BLaER1 treated with 17β-estradiol and CSF1 and Interleukin-3, amounts not matched to agents 10 nM and 100 nM (cell line): Measurements from ENCODE around the gene FOXA2.
A peak's percentile ranks its signal among the peaks of the same experiment; 100 is the strongest.

Experiments
- H3K27ac ChIP-seq, 11 experiments: shearing (Covaris generic); formaldehyde crosslinking; 2 replicates each; pipeline ENCODE4 v1.8.1; 2022
- H3K27me3 ChIP-seq, 11 experiments: shearing (Covaris generic); formaldehyde crosslinking; 2 replicates each; pipeline ENCODE4 v1.8.1; 2022
- H3K36me3 ChIP-seq, 11 experiments: shearing (Covaris generic); formaldehyde crosslinking; 2 replicates each; pipeline ENCODE4 v1.8.1; 2022
- H3K4me1 ChIP-seq, 10 experiments: shearing (Covaris generic); formaldehyde crosslinking; 2 replicates each; pipeline ENCODE4 v1.8.1; 2022
- H3K4me2 ChIP-seq, 11 experiments: shearing (Covaris generic); formaldehyde crosslinking; 2 replicates each; pipeline ENCODE4 v1.8.1; 2022
- H3K4me3 ChIP-seq, 10 experiments: shearing (Covaris generic); formaldehyde crosslinking; 2 replicates each; pipeline ENCODE4 v1.8.1; 2022
- H3K9ac ChIP-seq, 11 experiments: shearing (Covaris generic); formaldehyde crosslinking; 2 replicates each; pipeline ENCODE4 v1.8.1; 2022
- H3K9me3 ChIP-seq, 11 experiments: shearing (Covaris generic); formaldehyde crosslinking; replicated peaks in 1 of 11; 2 replicates each; pipeline ENCODE4 v1.8.1; 2022
- H4K20me1 ChIP-seq, 11 experiments: shearing (Covaris generic); formaldehyde crosslinking; 2 replicates each; pipeline ENCODE4 v1.8.1; 2022
- Cebpa-rat ChIP-seq, 11 experiments: shearing (Covaris generic); IDR thresholded peaks; 2 replicates each; pipeline ENCODE4 v1.8.1; 2022

Gene FOXA2

DNA sequence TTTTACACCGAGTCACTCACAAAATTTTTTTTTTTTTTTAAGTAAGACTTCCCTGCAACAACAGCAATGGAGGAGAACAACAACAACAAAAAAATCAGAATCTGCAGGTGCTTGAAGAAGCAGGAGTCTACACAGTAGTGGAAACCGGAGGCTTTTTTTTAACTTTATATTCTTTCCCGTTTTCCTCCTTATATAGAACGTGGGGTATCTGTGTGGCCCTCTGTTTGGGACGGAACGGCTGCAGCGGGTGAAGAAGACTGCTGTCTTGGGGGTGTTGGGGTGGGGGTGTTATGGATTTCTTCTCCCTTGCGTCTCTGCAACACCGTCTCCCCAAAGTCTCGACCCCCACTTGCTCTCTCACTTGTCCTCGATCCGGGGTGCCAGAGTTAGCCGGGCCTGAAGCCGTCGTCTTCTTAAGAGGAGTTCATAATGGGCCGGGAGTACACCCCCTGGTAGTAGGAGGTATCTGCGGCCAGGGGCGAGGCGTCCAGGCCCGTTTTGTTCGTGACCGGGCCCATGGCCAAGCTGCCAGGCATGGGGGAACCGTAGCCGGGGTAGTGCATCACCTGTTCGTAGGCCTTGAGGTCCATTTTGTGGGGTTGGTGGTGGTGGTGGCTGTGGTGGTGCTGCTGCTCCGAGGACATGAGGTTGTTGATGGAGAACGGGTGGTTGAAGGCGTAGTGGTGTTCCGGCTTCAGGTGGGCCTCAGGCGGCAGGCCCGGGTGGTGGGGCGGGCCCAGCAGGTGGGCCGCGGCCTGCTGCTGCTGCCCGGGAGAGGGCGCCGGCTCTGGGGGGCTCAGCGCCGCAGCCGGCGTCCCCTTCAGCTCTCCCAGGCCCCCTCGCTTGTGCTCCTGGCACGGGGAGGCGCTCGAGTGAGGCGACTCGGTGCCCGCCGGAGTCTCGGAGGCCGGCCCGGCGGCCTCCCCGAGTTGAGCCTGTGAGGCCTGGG, 2.7 kb downstream of the FOXA2 start:
- peaks cover 3 to 14% (median 6%) of the 10 kb centered on the region in 10 experiments; a peak in 11 of 20 replicates for H3K4me1 ChIP-seq
- no peak overlapping the region for H3K27ac ChIP-seq
- H3K4me3 ChIP-seq: peak overlapping the region in 6 of 10 experiments; percentile 7 to 65 (median 50); a peak in 6 of 20 replicates
- peaks cover 0 to 19% (median 0%) of the 10 kb centered on the region in 11 experiments; a peak in 4 of 22 replicates for H3K36me3 ChIP-seq
- H4K20me1 ChIP-seq: peaks cover 0 to 5% (median 0%) of the 10 kb centered on the region in 11 experiments; a peak in 2 of 22 replicates
- H3K9me3 ChIP-seq: peaks cover 71 to 89% (median 86%) of the 10 kb centered on the region in 11 experiments
- H3K27me3 ChIP-seq: peaks cover 99 to 100% (median 100%) of the 10 kb centered on the region in 11 experiments
- H3K4me2 ChIP-seq: no peak overlapping the region
- TF ChIP-seq Cebpa-rat (IDR thresholded peaks at IDR 0.05): no peak
- no peak overlapping the region for H3K9ac ChIP-seq

GRCh38 chr20:22579711-22580697, 4.4 kb downstream of the FOXA2 start:
- H3K4me3 ChIP-seq: no peak overlapping the region
- no peak overlapping the region for H3K27ac ChIP-seq
- H3K4me2 ChIP-seq: no peak overlapping the region
- H3K27me3 ChIP-seq: peaks cover 88 to 97% (median 92%) of the 10 kb centered on the region in 11 experiments
- peaks cover 0 to 19% (median 0%) of the 10 kb centered on the region in 11 experiments; a peak in 4 of 22 replicates for H3K36me3 ChIP-seq
- peaks cover 57 to 79% (median 74%) of the 10 kb centered on the region in 11 experiments for H3K9me3 ChIP-seq
- peaks cover 0 to 5% (median 0%) of the 10 kb centered on the region in 11 experiments; a peak in 2 of 22 replicates for H4K20me1 ChIP-seq
- peaks cover 18 to 31% (median 21%) of the 10 kb centered on the region in 10 experiments for H3K4me1 ChIP-seq
- TF ChIP-seq Cebpa-rat (IDR thresholded peaks at IDR 0.05): no peak
- H3K9ac ChIP-seq: no peak overlapping the region

DNA sequence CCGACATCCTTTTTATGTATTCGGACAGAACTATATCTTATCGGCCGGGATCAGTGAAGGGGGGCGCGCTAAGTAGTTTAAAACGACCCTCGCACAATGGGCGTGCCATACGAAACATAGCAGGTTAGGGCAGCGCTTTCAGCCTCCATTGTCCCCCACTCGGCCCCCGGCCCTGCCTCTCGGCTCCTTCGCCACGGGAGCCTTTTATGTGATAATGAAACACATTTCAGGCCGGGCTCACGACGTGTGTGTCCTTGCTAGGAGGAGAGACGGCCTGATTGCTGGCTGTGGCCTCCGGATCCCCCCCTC, 5.3 kb downstream of the FOXA2 start:
- Histone ChIP-seq H3K4me1 (peaks cover 23 to 40% (median 30%) of the 10 kb centered on the region in 10 experiments), H3K9me3 (peaks cover 54 to 74% (median 69%) of the 10 kb centered on the region in 11 experiments), H3K36me3 (peaks cover 0 to 19% (median 0%) of the 10 kb centered on the region in 11 experiments; a peak in 4 of 22 replicates), H3K4me3 (no peak overlapping the region; a peak in 1 of 20 replicates), H3K27ac (no peak overlapping the region), H3K4me2 (no peak overlapping the region), H4K20me1 (peaks cover 0 to 5% (median 0%) of the 10 kb centered on the region in 11 experiments; a peak in 2 of 22 replicates), H3K9ac (no peak overlapping the region), H3K27me3 (peaks cover 80 to 88% (median 82%) of the 10 kb centered on the region in 11 experiments)
- TF ChIP-seq Cebpa-rat (IDR thresholded peaks at IDR 0.05): no peak

- H3K27me3 ChIP-seq: peaks cover 74 to 86% (median 76%) of the 10 kb centered on the region in 11 experiments
- peaks cover 0 to 19% (median 0%) of the 10 kb centered on the region in 11 experiments; a peak in 4 of 22 replicates for H3K36me3 ChIP-seq
- H3K27ac ChIP-seq: no peak overlapping the region
- H3K4me3 ChIP-seq: peak overlapping the region in 4 of 10 experiments; percentile 12 to 39 (median 18); a peak in 5 of 20 replicates
- peaks cover 22 to 45% (median 33%) of the 10 kb centered on the region in 10 experiments for H3K4me1 ChIP-seq
- H3K9me3 ChIP-seq: peaks cover 54 to 73% (median 69%) of the 10 kb centered on the region in 11 experiments
- peaks cover 0 to 5% (median 0%) of the 10 kb centered on the region in 11 experiments; a peak in 2 of 22 replicates for H4K20me1 ChIP-seq
- no peak for TF ChIP-seq Cebpa-rat (IDR thresholded peaks at IDR 0.05)
- no peak overlapping the region for H3K9ac ChIP-seq
- H3K4me2 ChIP-seq: no peak overlapping the region
Measured at GRCh38 chr20:22578221-22579118, 5.9 kb downstream of the FOXA2 start.

GRCh38 chr20:22577515-22578220, 6.7 kb downstream of the FOXA2 start:
- H3K36me3 ChIP-seq: peaks cover 0 to 19% (median 0%) of the 10 kb centered on the region in 11 experiments; a peak in 4 of 22 replicates

GRCh38 chr20:22576733-22577514, 7.4 kb downstream of the FOXA2 start:
- Histone ChIP-seq H3K4me3 (peak overlapping the region in 5 of 10 experiments; percentile 3 to 39 (median 9); a peak in 3 of 20 replicates), H3K36me3 (peaks cover 0 to 12% (median 0%) of the 10 kb centered on the region in 11 experiments; a peak in 3 of 22 replicates), H3K4me1 (peaks cover 17 to 45% (median 34%) of the 10 kb centered on the region in 10 experiments), H3K9ac (no peak overlapping the region), H3K9me3 (peaks cover 43 to 58% (median 55%) of the 10 kb centered on the region in 11 experiments), H3K27ac (no peak overlapping the region), H3K27me3 (peaks cover 63 to 83% (median 76%) of the 10 kb centered on the region in 11 experiments), H3K4me2 (peak overlapping the region in 9 of 11 experiments; percentile 71 to 97 (median 88); a peak in 11 of 22 replicates), H4K20me1 (no peaks in the 10 kb centered on the region; a peak in 1 of 22 replicates)
- TF ChIP-seq Cebpa-rat (IDR thresholded peaks at IDR 0.05): no peak

More at GRCh38 chr20:22577515-22578220, 6.7 kb downstream of the FOXA2 start:
- TF ChIP-seq Cebpa-rat (IDR thresholded peaks at IDR 0.05): no peak
- Histone ChIP-seq H3K27me3 (peaks cover 67 to 86% (median 76%) of the 10 kb centered on the region in 11 experiments), H3K27ac (no peak overlapping the region), H3K4me1 (peaks cover 17 to 45% (median 34%) of the 10 kb centered on the region in 10 experiments), H3K4me2 (no peak overlapping the region; a peak in 2 of 22 replicates), H4K20me1 (no peaks in the 10 kb centered on the region; a peak in 1 of 22 replicates), H3K4me3 (peak overlapping the region in 5 of 10 experiments; percentile 12 to 39 (median 15); a peak in 5 of 20 replicates), H3K9ac (no peak overlapping the region), H3K9me3 (peaks cover 51 to 65% (median 62%) of the 10 kb centered on the region in 11 experiments)
